HepG2 (cell line): ENCODE measurements around the gene DDX39B. TPM values are rescaled to one million over a fixed set of nuclear protein-coding genes. Genes with fewer than 3 reads are reported as not detected.

Source experiments
- CSRNP1 ChIP-seq: sonication (generic); formaldehyde crosslinking; IDR thresholded peaks from 2 replicates; pipeline ENCODE4 v1.8.1; 2023; ENCODE audit warnings: mild to moderate bottlenecking, missing genetic modification reagents
- DDIT3 ChIP-seq: sonication (generic); formaldehyde crosslinking; IDR thresholded peaks from 2 replicates; pipeline ENCODE4 v1.4.0; 2020; ENCODE audit warnings: mild to moderate bottlenecking, missing genetic modification reagents
- IKZF1 ChIP-seq: fragments of 450-650 bp; IDR thresholded peaks from 2 replicates; pipeline ENCODE4 v1.7.1; 2016
- MTA3 ChIP-seq: sonication (generic); formaldehyde crosslinking; IDR thresholded peaks from 2 replicates; pipeline ENCODE4 v1.4.0; 2020; ENCODE audit warnings: missing genetic modification reagents
- NAIF1 ChIP-seq: sonication (generic); formaldehyde crosslinking; IDR thresholded peaks from 2 replicates; pipeline ENCODE4 v1.5.0; 2020; ENCODE audit warnings: mild to moderate bottlenecking, missing genetic modification reagents, borderline replicate concordance
- NFATC3 ChIP-seq: sonication (generic); formaldehyde crosslinking; IDR thresholded peaks from 2 replicates; pipeline ENCODE4 v1.5.1; 2020; ENCODE audit warnings: mild to moderate bottlenecking, missing genetic modification reagents
- RBM39 ChIP-seq: fragments of 200-400 bp; formaldehyde crosslinking; IDR thresholded peaks from one replicate; pipeline ENCODE4 v1.6.1; 2018; ENCODE audit warnings: antibody characterized with exemption, mild to moderate bottlenecking, low read depth, low read length; ENCODE audit not compliant: poor library complexity, severe bottlenecking
- TAF1 ChIP-seq: sonication (generic); formaldehyde crosslinking; IDR thresholded peaks from 2 replicates; pipeline ENCODE4 v1.4.0; 2020; ENCODE audit warnings: missing genetic modification reagents
- ZBTB38 ChIP-seq: sonication (generic); formaldehyde crosslinking; IDR thresholded peaks from 2 replicates; pipeline ENCODE4 v1.5.1; 2020; ENCODE audit warnings: mild to moderate bottlenecking, missing genetic modification reagents
- ZNF205 ChIP-seq: IDR thresholded peaks from 2 replicates; pipeline ENCODE4 v1.6.1; 2018; ENCODE audit warnings: missing biosample characterization, missing genetic modification reagents
- ZNF446 ChIP-seq: sonication (generic); formaldehyde crosslinking; IDR thresholded peaks from 2 replicates; pipeline ENCODE4 v1.5.0; 2020; ENCODE audit warnings: mild to moderate bottlenecking, missing genetic modification reagents
- ZNF607 ChIP-seq: sonication (generic); formaldehyde crosslinking; IDR thresholded peaks from 2 replicates; pipeline ENCODE4 v1.5.1; 2020; ENCODE audit warnings: missing genetic modification reagents, mild to moderate bottlenecking, borderline replicate concordance
- ZSCAN5A ChIP-seq: sonication (generic); formaldehyde crosslinking; IDR thresholded peaks from 2 replicates; pipeline ENCODE4 v1.8.0; 2022; ENCODE audit warnings: mild to moderate bottlenecking, missing genetic modification reagents, borderline replicate concordance
- polyA plus RNA-seq, 8 experiments: library from polyadenylated mRNA; depleted of rRNA in 3 of 8; stranded (reverse) in 7 of 8; unstranded in 1 of 8; fragments of >200 nt; fragmentation: Illumina TruSeq in 4 of 8; extraction: Trizol in 4 of 8; gene quantifications; 2 replicates each; pipeline versions ENCODE4 v1.2.1 to v1.2.3, GENCODE V29; 2011 to 2016; ENCODE audit warnings: low read depth in 4 of 8, missing spikeins in 1 of 8, mixed read lengths in 1 of 8; ENCODE audit not compliant: insufficient read depth in 1 of 8
- total RNA-seq, 5 experiments: library from RNA; depleted of rRNA; stranded (reverse); fragments of >200 nt; fragmentation: Illumina TruSeq; extraction: Trizol; gene quantifications; 2 replicates each; pipeline ENCODE4 v1.2.3, GENCODE V29; 2016; ENCODE audit warnings: low read depth in 1 of 5
- TF ChIP-seq, protein P1 (sequence below), 2 experiments: fragments of 450-650 bp in 1 of 2; sonication (generic) in 1 of 2; formaldehyde crosslinking in 1 of 2; IDR thresholded peaks; 2 replicates each; pipeline versions ENCODE4 v1.6.1 to v1.8.0; 2016 to 2022; ENCODE audit warnings: antibody characterized with exemption in 1 of 2, mild to moderate bottlenecking in 1 of 2, missing genetic modification reagents in 1 of 2
- TF ChIP-seq, protein P2 (sequence below): sonication (generic); formaldehyde crosslinking; IDR thresholded peaks from 2 replicates; pipeline ENCODE4 v1.8.0; 2023; ENCODE audit warnings: mild to moderate bottlenecking, missing genetic modification reagents

Gene DDX39B
- total and polyA plus RNA-seq, 2 of the 13 experiments (the other 11 are each of a cell fraction or from before 2014, with no cell fraction given), result 570 to 678 TPM

GRCh38 chr6:31547727-31548543, 6.1 kb upstream of the DDX39B start (continued):
- TF ChIP-seq, protein P1, sequence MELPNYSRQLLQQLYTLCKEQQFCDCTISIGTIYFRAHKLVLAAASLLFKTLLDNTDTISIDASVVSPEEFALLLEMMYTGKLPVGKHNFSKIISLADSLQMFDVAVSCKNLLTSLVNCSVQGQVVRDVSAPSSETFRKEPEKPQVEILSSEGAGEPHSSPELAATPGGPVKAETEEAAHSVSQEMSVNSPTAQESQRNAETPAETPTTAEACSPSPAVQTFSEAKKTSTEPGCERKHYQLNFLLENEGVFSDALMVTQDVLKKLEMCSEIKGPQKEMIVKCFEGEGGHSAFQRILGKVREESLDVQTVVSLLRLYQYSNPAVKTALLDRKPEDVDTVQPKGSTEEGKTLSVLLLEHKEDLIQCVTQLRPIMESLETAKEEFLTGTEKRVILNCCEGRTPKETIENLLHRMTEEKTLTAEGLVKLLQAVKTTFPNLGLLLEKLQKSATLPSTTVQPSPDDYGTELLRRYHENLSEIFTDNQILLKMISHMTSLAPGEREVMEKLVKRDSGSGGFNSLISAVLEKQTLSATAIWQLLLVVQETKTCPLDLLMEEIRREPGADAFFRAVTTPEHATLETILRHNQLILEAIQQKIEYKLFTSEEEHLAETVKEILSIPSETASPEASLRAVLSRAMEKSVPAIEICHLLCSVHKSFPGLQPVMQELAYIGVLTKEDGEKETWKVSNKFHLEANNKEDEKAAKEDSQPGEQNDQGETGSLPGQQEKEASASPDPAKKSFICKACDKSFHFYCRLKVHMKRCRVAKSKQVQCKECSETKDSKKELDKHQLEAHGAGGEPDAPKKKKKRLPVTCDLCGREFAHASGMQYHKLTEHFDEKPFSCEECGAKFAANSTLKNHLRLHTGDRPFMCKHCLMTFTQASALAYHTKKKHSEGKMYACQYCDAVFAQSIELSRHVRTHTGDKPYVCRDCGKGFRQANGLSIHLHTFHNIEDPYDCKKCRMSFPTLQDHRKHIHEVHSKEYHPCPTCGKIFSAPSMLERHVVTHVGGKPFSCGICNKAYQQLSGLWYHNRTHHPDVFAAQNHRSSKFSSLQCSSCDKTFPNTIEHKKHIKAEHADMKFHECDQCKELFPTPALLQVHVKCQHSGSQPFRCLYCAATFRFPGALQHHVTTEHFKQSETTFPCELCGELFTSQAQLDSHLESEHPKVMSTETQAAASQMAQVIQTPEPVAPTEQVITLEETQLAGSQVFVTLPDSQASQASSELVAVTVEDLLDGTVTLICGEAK (IDR thresholded peaks at IDR 0.05), result no peak
- TF ChIP-seq, protein P1 (CRISPR knock-in tag; IDR thresholded peaks at IDR 0.05), result no peak
- TF ChIP-seq NAIF1 (CRISPR knock-in tag) (no peak), DDIT3 (CRISPR knock-in tag) (no peak), ZSCAN5A (CRISPR knock-in tag) (no peak), ZNF446 (no peak), TAF1 (CRISPR knock-in tag) (0 out of 2 replicates have a peak, but pooled peaks have one; percentile 33), ZNF205 (CRISPR knock-in tag) (no peak), ZBTB38 (peak; percentile 97), ZNF607 (no peak), NFATC3 (CRISPR knock-in tag) (no peak), IKZF1 (no peak), CSRNP1 (CRISPR knock-in tag) (0 out of 2 replicates have a peak, but pooled peaks have one; percentile 38), RBM39 (no peak), MTA3 (CRISPR knock-in tag) (no peak)
- TF ChIP-seq, protein P2, sequence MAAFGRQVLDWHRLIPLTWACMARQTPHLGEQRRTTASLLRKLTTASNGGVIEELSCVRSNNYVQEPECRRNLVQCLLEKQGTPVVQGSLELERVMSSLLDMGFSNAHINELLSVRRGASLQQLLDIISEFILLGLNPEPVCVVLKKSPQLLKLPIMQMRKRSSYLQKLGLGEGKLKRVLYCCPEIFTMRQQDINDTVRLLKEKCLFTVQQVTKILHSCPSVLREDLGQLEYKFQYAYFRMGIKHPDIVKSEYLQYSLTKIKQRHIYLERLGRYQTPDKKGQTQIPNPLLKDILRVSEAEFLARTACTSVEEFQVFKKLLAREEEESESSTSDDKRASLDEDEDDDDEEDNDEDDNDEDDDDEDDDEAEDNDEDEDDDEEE (CRISPR knock-in tag), result no peak
